Heart left ventricle (tissue), 13 donors: Measurements from ENCODE around the gene CPXM2.

ENCODE experiments used
- POLR2A ChIP-seq, 2 donors: fragments of 450-650 bp; IDR thresholded peaks; one replicate each; pipeline ENCODE4 v1.6.1; 2017; ENCODE audit warnings: antibody characterized with exemption in 2 of 2, mild to moderate bottlenecking in 2 of 2, moderate library complexity in 2 of 2
- TF ChIP-seq, protein P1 (sequence below), 12 donors: fragments of 200-600 bp; sonication (generic) in 4 of 12; IDR thresholded peaks; one replicate each; pipeline versions ENCODE4 v1.5.0 to v1.8.0; 2018 to 2022; ENCODE audit warnings: antibody characterized with exemption in 12 of 12, mild to moderate bottlenecking in 5 of 12
- donor health status: ischemic (EF 13 %, LVEDD 7.1; RV severe dilation, severe dysfunction).
- donor health status: DM: no; HTN: yes; CAD: no.
- donor health status: DM: no; HTN: no; CAD: no.
- donor health status: ischemic (EF 25% LVEDD 6.9; RV normal size, moderate dysfunction).
- donor health status: ischemic (EF 25% LVEDD 5.7; RV mildly dilated, moderate dysfunction).
- donor health status: ischemic (EF 35%, LVEDD 5.7; RV mildly dilated, moderate dysfunction).
- donor health status: nonischemic (EF 11% LVEDD 7.7; RV severe dilation, severe dysfunction).
- donor health status: DM: yes; HTN: yes; CAD: no.
- donor health status: PGD.
- donor health status: ischemic (EF 29% LVEDD 5.4; RV normal size, mild dysfunction).
- donor health status: nonischemic (EF 23%, LVEDD 6.1; RV moderate dilation, normal function).

DNA sequence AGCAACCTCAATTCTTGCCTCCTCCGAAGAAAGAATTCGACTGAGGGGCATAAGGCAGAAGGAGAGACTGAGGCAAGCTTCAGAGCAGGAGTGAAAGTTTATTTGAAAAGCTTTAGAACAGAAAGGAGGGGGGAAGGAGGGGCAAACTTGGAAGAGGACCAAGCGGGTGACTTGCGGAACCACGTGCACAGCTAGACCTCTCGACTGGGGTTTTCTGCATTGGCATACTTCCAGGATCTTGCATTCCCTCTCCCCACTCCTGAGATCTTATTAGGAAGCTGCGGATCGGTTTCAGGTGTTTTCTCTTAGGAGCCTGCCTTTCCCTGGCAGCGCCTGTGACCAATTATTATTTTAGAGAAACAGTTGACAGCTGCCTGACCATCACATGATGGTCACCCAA is 20.3 kb upstream of the CPXM2 start:
- no peak for TF ChIP-seq POLR2A (IDR thresholded peaks at IDR 0.05)
- TF ChIP-seq, protein P1, sequence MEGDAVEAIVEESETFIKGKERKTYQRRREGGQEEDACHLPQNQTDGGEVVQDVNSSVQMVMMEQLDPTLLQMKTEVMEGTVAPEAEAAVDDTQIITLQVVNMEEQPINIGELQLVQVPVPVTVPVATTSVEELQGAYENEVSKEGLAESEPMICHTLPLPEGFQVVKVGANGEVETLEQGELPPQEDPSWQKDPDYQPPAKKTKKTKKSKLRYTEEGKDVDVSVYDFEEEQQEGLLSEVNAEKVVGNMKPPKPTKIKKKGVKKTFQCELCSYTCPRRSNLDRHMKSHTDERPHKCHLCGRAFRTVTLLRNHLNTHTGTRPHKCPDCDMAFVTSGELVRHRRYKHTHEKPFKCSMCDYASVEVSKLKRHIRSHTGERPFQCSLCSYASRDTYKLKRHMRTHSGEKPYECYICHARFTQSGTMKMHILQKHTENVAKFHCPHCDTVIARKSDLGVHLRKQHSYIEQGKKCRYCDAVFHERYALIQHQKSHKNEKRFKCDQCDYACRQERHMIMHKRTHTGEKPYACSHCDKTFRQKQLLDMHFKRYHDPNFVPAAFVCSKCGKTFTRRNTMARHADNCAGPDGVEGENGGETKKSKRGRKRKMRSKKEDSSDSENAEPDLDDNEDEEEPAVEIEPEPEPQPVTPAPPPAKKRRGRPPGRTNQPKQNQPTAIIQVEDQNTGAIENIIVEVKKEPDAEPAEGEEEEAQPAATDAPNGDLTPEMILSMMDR (IDR thresholded peaks at IDR 0.05), result no peak
